ENCODE results near the gene FMN2. TPM values are rescaled to one million over a fixed set of nuclear protein-coding genes. Genes with fewer than 3 reads are reported as not detected.

The FMN2 gene
- polyA plus RNA-seq, 2 of the 4 experiments (the other 2 are of a cell fraction), result 2.8 to 4.2 TPM

GRCh38 chr1:240516069-240516468 lies 424.4 kb downstream of the FMN2 start (continued):
- TF ChIP-seq EP300 (IDR thresholded peaks at IDR 0.05) (no peak), ZSCAN20 (CRISPR knock-in tag; IDR thresholded peaks at IDR 0.05) (no peak), MAX (IDR thresholded peaks at IDR 0.05) (no peak), HES2 (IDR thresholded peaks at IDR 0.05) (no peak)

- POLR2A ChIA-PET, result no interaction called here
- CTCF ChIA-PET, result no interaction called here
- ATAC-seq (no peak), FAIRE-seq (no peak), DNase-seq (ENCODE audit: low read depth in 1 of 2, low spot score in 1 of 2) (no peak)
- 93% methylated on average over 4 of the region's 4 CpGs for WGBS (ENCODE audit: missing lambda C conversion rate)
- Histone ChIP-seq H3K9me3 (no peaks in the 10 kb centered on the region), H3K4me3 (no peak overlapping the region), H3K27ac (no peak overlapping the region), H3K4me1 (peaks cover 4% of the 10 kb centered on the region; the same call in 1 of the 3 replicates), H3K4me2 (no peak overlapping the region)
- TF ChIP-seq RARB (CRISPR knock-in tag; IDR thresholded peaks at IDR 0.05) (no peak), MAX (IDR thresholded peaks at IDR 0.05) (no peak), SREBF2 (IDR thresholded peaks at IDR 0.05) (no peak), POLR2AphosphoS2 (conservative IDR thresholded peaks at IDR 0.05; ENCODE audit: low read length) (no peak)
Measured at GRCh38 chr1:240517891-240518290, 426.2 kb downstream of the FMN2 start.

- ChIA-PET CTCF (no interaction called here), POLR2A (no interaction called here)
- ATAC-seq (no peak), FAIRE-seq (no peak), DNase-seq (ENCODE audit: low read depth in 1 of 2, low spot score in 1 of 2) (no peak)
- WGBS (ENCODE audit: missing lambda C conversion rate), result 32% methylated on average over 6 of the region's 6 CpGs
- Histone ChIP-seq H3K4me1 (no peaks in the 10 kb centered on the region), H3K9me3 (no peaks in the 10 kb centered on the region), H3K4me3 (no peak overlapping the region), H3K4me2 (peak overlapping the region; percentile 29; the same call in 1 of the 3 replicates), H3K27ac (no peak overlapping the region)
- TF ChIP-seq RNF2 (IDR thresholded peaks at IDR 0.05; ENCODE audit: borderline replicate concordance, low read depth) (no peak), CHD2 (IDR thresholded peaks at IDR 0.05; ENCODE audit: low read length, partially characterized antibody) (no peak), BCL3 (IDR thresholded peaks at IDR 0.05) (no peak), REST (IDR thresholded peaks at IDR 0.05) (no peak), HES2 (IDR thresholded peaks at IDR 0.05) (no peak), HOXA7 (CRISPR knock-in tag; IDR thresholded peaks at IDR 0.05) (no peak), ZNF302 (CRISPR knock-in tag; IDR thresholded peaks at IDR 0.05) (no peak), RFX5 (IDR thresholded peaks at IDR 0.05) (no peak), HMGXB4 (CRISPR knock-in tag; IDR thresholded peaks at IDR 0.05; ENCODE audit: borderline replicate concordance) (no peak), RAD21 (conservative IDR thresholded peaks at IDR 0.05 in 1 of 2, IDR thresholded peaks at IDR 0.05 in 1 of 2) (no peak), MYC (IDR thresholded peaks at IDR 0.05; ENCODE audit: borderline replicate concordance, low read length) (no peak), HDAC2 (IDR thresholded peaks at IDR 0.05) (no peak), NFE2L2 (conservative IDR thresholded peaks at IDR 0.05; ENCODE audit: low read length) (no peak), FOSL2 (IDR thresholded peaks at IDR 0.05) (no peak), FOSL2 (CRISPR knock-in tag; IDR thresholded peaks at IDR 0.05) (no peak), TFCP2L1 (CRISPR knock-in tag; IDR thresholded peaks at IDR 0.05) (no peak)
Measured at GRCh38 chr1:240522122-240522822, 430.6 kb downstream of the FMN2 start.
